GM23338 (cell line): Measurements from ENCODE around the gene LRRC4B. TPM values are rescaled to one million over a fixed set of nuclear protein-coding genes. Genes with fewer than 3 reads are reported as not detected.

ENCODE experiments used
- ATAC-seq: fragments of 200-7000 bp; cut with Tn5 transposase; 3 replicates; pipeline ENCODE4 v1.9.1; 2020
- DNase-seq: peaks from one replicate; pipeline ENCODE4 v3.0.0-alpha.2; 2015; ENCODE audit warnings: low spot score
- H2AFZ ChIP-seq: fragments of 200-600 bp; sonication (generic); 2 replicates; pipeline ENCODE4 v1.8.0; 2016; ENCODE audit warnings: antibody characterized with exemption, mild to moderate bottlenecking, moderate library complexity
- H3F3A ChIP-seq: fragments of 200-600 bp; sonication (generic); replicated peaks from 2 replicates; pipeline ENCODE4 v1.8.0; 2017; ENCODE audit warnings: antibody characterized with exemption, mixed run types, low read depth
- H3K27ac ChIP-seq: fragments of 200-600 bp; sonication (generic); 2 replicates; pipeline ENCODE4 v1.6.1; 2016; ENCODE audit warnings: low read depth
- H3K27me3 ChIP-seq: fragments of 200-600 bp; sonication (generic); 2 replicates; pipeline ENCODE4 v1.8.0; 2016; ENCODE audit warnings: mild to moderate bottlenecking, mixed run types, moderate library complexity; ENCODE audit not compliant: insufficient read depth
- H3K36me3 ChIP-seq: fragments of 200-600 bp; sonication (generic); 2 replicates; pipeline ENCODE4 v1.8.0; 2016; ENCODE audit warnings: mild to moderate bottlenecking; ENCODE audit not compliant: insufficient read depth
- H3K4me1 ChIP-seq: fragments of 200-600 bp; sonication (generic); 2 replicates; pipeline ENCODE4 v1.8.0; 2016; ENCODE audit warnings: mild to moderate bottlenecking, moderate library complexity; ENCODE audit not compliant: insufficient read depth
- H3K4me2 ChIP-seq: fragments of 200-600 bp; sonication (generic); 2 replicates; pipeline ENCODE4 v1.7.1; 2017; ENCODE audit warnings: mixed run types
- H3K4me3 ChIP-seq: fragments of 200-600 bp; sonication (generic); 2 replicates; pipeline ENCODE4 v1.6.1; 2016; ENCODE audit warnings: mixed run types
- H3K79me2 ChIP-seq: fragments of 200-600 bp; sonication (generic); replicated peaks from 2 replicates; pipeline ENCODE4 v1.8.0; 2017; ENCODE audit warnings: mild to moderate bottlenecking; ENCODE audit not compliant: insufficient read depth
- H3K9me2 ChIP-seq: fragments of 200-600 bp; sonication (generic); 2 replicates; pipeline ENCODE4 v1.8.0; 2017; ENCODE audit not compliant: insufficient read depth
- H4K20me1 ChIP-seq: fragments of 200-600 bp; sonication (generic); replicated peaks from 2 replicates; pipeline ENCODE4 v1.8.0; 2017; ENCODE audit warnings: mild to moderate bottlenecking; ENCODE audit not compliant: insufficient read depth
- H3K27ac Mint-ChIP-seq: 2 replicates; pipeline ENCODE4 v1.8.0; 2020; ENCODE audit warnings: inconsistent platforms, mild to moderate bottlenecking, moderate library complexity, mixed read lengths
- H3K27me3 Mint-ChIP-seq: 3 replicates; pipeline ENCODE4 v1.8.0; 2022; ENCODE audit warnings: low read depth, mild to moderate bottlenecking, moderate library complexity, mixed read lengths, inconsistent platforms; ENCODE audit not compliant: insufficient read depth, poor library complexity
- H3K36me3 Mint-ChIP-seq: 3 replicates; pipeline ENCODE4 v1.8.0; 2021; ENCODE audit warnings: low read depth, mild to moderate bottlenecking, inconsistent platforms, moderate library complexity, mixed read lengths
- H3K4me1 Mint-ChIP-seq: 3 replicates; pipeline ENCODE4 v1.8.0; 2020; ENCODE audit warnings: mild to moderate bottlenecking, inconsistent platforms, mixed read lengths
- H3K4me3 Mint-ChIP-seq: 3 replicates; pipeline ENCODE4 v1.8.0; 2021; ENCODE audit warnings: moderate library complexity, mild to moderate bottlenecking, inconsistent platforms, mixed read lengths
- H3K9me3 Mint-ChIP-seq: 3 replicates; pipeline ENCODE4 v1.8.0; 2020; ENCODE audit warnings: moderate library complexity, mild to moderate bottlenecking, inconsistent platforms, mixed read lengths
- CREB1 ChIP-seq: fragments of 250-450 bp; sonication (Bioruptor Pico); IDR thresholded peaks from 2 replicates; pipeline ENCODE4 v1.5.0; 2020; ENCODE audit warnings: low read depth, mild to moderate bottlenecking, moderate library complexity
- EZH2 ChIP-seq: fragments of 200-600 bp; sonication (generic); IDR thresholded peaks from one replicate; pipeline ENCODE4 v1.8.0; 2017; ENCODE audit warnings: antibody characterized with exemption, mild to moderate bottlenecking, low read depth; ENCODE audit not compliant: unreplicated experiment
- EZH2phosphoT487 ChIP-seq: fragments of 200-600 bp; sonication (generic); IDR thresholded peaks from one replicate; pipeline ENCODE4 v1.8.1; 2018; ENCODE audit warnings: antibody characterized with exemption; ENCODE audit not compliant: unreplicated experiment
- JUNB ChIP-seq: IDR thresholded peaks from one replicate; pipeline ENCODE4 v1.6.1; 2016; ENCODE audit warnings: antibody characterized with exemption; ENCODE audit not compliant: unreplicated experiment
- NANOG ChIP-seq: IDR thresholded peaks from 2 replicates; pipeline ENCODE4 v1.6.1; 2016; ENCODE audit warnings: antibody characterized with exemption, borderline replicate concordance
- POLR2AphosphoS5 ChIP-seq: IDR thresholded peaks from 2 replicates; pipeline ENCODE4 v1.6.1; 2016; ENCODE audit warnings: antibody characterized with exemption, low read depth
- STAT1 ChIP-seq: IDR thresholded peaks from one replicate; pipeline ENCODE4 v1.6.1; 2016; ENCODE audit warnings: antibody characterized with exemption; ENCODE audit not compliant: unreplicated experiment
- ZNF114 ChIP-seq: fragments of 250-450 bp; sonication (Bioruptor Pico); IDR thresholded peaks from 2 replicates; pipeline ENCODE4 v1.5.0; 2020; ENCODE audit warnings: mild to moderate bottlenecking, moderate library complexity
- ZNF331 ChIP-seq: fragments of 250-450 bp; sonication (Bioruptor Pico); IDR thresholded peaks from 2 replicates; pipeline ENCODE4 v1.5.0; 2020; ENCODE audit warnings: low read depth, mild to moderate bottlenecking, moderate library complexity
- polyA plus RNA-seq: library from polyadenylated mRNA; unstranded; fragments of >200 nt; fragmentation: Nextera tagmentation; extraction: Ambion mirVana; gene quantifications from 2 replicates; pipeline ENCODE4 v1.2.1, GENCODE V29; 2016
- total RNA-seq: library from RNA; depleted of rRNA; stranded (reverse); fragments of >200 nt; shearing (Covaris generic); gene quantifications from 2 replicates; pipeline ENCODE4 v1.2.3, GENCODE V29; 2014
- TF ChIP-seq, protein P1 (sequence below): IDR thresholded peaks from one replicate; pipeline ENCODE4 v1.6.1; 2018; ENCODE audit warnings: antibody characterized with exemption; ENCODE audit not compliant: unreplicated experiment
- TF ChIP-seq, protein P2 (sequence below), 2 experiments: fragments of 200-600 bp in 1 of 2; sonication (generic) in 1 of 2; conservative IDR thresholded peaks; 2 replicates each; pipeline versions ENCODE4 v1.5.1 to v1.6.1; 2016 to 2017; ENCODE audit warnings: antibody characterized with exemption in 2 of 2, low read depth in 2 of 2, mild to moderate bottlenecking in 2 of 2, moderate library complexity in 1 of 2

The LRRC4B gene
- total and polyA plus RNA-seq, 2 experiments from 2014 or later: 2.0 to 13.2 TPM

DNA sequence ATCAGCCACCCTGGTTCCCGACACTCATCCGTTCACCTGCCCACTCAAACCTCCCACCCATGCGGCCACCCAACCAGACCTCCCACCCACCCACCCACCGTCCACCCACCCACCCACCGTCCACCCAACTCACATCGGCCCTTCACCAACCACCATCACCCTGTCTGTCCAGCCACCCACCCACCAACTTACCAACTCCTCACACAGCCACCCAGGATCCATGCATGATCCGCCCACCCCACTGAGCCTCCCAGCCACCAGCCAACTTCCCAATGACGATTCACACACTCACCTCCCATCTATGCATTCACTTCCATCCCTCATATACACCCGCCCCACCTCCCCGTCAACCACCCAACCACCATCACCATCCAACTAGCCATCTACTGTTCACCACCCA, 61.5 kb downstream of the LRRC4B start (continued):
- TF ChIP-seq, protein P1, sequence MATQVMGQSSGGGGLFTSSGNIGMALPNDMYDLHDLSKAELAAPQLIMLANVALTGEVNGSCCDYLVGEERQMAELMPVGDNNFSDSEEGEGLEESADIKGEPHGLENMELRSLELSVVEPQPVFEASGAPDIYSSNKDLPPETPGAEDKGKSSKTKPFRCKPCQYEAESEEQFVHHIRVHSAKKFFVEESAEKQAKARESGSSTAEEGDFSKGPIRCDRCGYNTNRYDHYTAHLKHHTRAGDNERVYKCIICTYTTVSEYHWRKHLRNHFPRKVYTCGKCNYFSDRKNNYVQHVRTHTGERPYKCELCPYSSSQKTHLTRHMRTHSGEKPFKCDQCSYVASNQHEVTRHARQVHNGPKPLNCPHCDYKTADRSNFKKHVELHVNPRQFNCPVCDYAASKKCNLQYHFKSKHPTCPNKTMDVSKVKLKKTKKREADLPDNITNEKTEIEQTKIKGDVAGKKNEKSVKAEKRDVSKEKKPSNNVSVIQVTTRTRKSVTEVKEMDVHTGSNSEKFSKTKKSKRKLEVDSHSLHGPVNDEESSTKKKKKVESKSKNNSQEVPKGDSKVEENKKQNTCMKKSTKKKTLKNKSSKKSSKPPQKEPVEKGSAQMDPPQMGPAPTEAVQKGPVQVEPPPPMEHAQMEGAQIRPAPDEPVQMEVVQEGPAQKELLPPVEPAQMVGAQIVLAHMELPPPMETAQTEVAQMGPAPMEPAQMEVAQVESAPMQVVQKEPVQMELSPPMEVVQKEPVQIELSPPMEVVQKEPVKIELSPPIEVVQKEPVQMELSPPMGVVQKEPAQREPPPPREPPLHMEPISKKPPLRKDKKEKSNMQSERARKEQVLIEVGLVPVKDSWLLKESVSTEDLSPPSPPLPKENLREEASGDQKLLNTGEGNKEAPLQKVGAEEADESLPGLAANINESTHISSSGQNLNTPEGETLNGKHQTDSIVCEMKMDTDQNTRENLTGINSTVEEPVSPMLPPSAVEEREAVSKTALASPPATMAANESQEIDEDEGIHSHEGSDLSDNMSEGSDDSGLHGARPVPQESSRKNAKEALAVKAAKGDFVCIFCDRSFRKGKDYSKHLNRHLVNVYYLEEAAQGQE: no peak
- TF ChIP-seq, protein P2, sequence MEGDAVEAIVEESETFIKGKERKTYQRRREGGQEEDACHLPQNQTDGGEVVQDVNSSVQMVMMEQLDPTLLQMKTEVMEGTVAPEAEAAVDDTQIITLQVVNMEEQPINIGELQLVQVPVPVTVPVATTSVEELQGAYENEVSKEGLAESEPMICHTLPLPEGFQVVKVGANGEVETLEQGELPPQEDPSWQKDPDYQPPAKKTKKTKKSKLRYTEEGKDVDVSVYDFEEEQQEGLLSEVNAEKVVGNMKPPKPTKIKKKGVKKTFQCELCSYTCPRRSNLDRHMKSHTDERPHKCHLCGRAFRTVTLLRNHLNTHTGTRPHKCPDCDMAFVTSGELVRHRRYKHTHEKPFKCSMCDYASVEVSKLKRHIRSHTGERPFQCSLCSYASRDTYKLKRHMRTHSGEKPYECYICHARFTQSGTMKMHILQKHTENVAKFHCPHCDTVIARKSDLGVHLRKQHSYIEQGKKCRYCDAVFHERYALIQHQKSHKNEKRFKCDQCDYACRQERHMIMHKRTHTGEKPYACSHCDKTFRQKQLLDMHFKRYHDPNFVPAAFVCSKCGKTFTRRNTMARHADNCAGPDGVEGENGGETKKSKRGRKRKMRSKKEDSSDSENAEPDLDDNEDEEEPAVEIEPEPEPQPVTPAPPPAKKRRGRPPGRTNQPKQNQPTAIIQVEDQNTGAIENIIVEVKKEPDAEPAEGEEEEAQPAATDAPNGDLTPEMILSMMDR (conservative IDR thresholded peaks at IDR 0.05; ENCODE audit: low read depth in 2 of 2): no peak
- TF ChIP-seq ZNF331: no peak
- no peak for TF ChIP-seq NANOG
- no peak for TF ChIP-seq POLR2AphosphoS5

DNA sequence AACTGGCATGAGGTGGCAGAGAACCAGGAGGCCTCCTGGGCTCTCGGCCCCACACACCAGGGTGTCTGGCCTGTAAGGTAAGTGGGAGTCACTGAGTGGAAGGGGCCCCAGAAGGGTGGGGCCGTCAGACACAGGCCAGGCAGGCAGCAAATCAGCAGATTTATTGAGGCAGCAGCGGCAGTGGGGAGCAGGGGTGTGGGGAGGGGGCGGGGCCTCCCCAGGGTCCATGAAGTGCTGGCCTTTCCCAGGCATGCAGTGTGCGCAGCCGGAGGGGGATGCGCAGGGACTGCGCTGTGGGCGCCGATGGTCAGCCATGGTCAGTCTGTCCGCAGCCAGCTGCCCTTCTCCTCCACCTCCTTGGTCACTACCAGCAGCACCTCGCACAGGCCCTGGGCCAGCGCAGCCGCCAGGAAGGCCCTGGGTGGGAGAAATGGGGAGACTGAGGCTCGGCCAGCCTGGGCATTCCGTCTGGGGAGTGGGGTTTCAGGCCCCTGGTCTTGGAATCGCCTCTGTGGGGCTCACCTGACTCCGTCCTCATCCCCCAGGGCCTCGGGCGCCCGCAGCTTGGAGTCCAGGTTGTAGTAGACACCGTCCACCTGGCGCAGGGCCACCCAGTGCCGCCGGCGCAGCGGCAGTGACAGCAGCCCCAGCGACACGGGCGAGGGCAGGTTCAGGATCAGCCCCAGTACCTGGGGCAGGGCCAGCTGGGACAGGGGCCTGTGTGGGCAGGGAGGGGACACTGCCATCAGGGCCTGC, 62.2 kb downstream of the LRRC4B start:
- DNase-seq (no peak), ATAC-seq (no peak)
- Histone ChIP-seq H3K27ac (no peak overlapping the region), H2AFZ (no peak overlapping the region), H3K4me2 (no peak overlapping the region), H3K9me2 (no peaks in the 10 kb centered on the region), H4K20me1 (no peaks in the 10 kb centered on the region; the same call in 1 of the 2 replicates), H3K36me3 (no peaks in the 10 kb centered on the region), H3F3A (no peaks in the 10 kb centered on the region), H3K27me3 (peaks cover 19% of the 10 kb centered on the region), H3K4me3 (no peak overlapping the region), H3K79me2 (no peaks in the 10 kb centered on the region), H3K4me1 (peaks cover 7% of the 10 kb centered on the region; the same call in 1 of the 2 replicates)
- Mint-ChIP-seq H3K4me3 (no peak overlapping the region), H3K27me3 (peaks cover 9% of the 10 kb centered on the region), H3K4me1 (no peaks in the 10 kb centered on the region), H3K9me3 (peaks cover 97% of the 10 kb centered on the region), H3K27ac (no peak overlapping the region), H3K36me3 (peaks cover 33% of the 10 kb centered on the region)
- TF ChIP-seq CREB1 (CRISPR knock-in tag): no peak
- TF ChIP-seq ZNF331: no peak
- TF ChIP-seq, protein P1: no peak
- TF ChIP-seq STAT1: no peak
- no peak for TF ChIP-seq NANOG
- TF ChIP-seq JUNB: no peak
- TF ChIP-seq EZH2phosphoT487: no peak
- no peak for TF ChIP-seq EZH2
- TF ChIP-seq, protein P2 (conservative IDR thresholded peaks at IDR 0.05; ENCODE audit: low read depth in 2 of 2): no peak
- no peak for TF ChIP-seq ZNF114
